ENCODE data around the gene CYBA. TPM values are rescaled to one million over a fixed set of nuclear protein-coding genes. Genes with fewer than 3 reads are reported as not detected.

The CYBA gene
- total and polyA plus RNA-seq, 2 of the 4 experiments (the other 2 are of a cell fraction), result 65.6 to 169 TPM

DNA sequence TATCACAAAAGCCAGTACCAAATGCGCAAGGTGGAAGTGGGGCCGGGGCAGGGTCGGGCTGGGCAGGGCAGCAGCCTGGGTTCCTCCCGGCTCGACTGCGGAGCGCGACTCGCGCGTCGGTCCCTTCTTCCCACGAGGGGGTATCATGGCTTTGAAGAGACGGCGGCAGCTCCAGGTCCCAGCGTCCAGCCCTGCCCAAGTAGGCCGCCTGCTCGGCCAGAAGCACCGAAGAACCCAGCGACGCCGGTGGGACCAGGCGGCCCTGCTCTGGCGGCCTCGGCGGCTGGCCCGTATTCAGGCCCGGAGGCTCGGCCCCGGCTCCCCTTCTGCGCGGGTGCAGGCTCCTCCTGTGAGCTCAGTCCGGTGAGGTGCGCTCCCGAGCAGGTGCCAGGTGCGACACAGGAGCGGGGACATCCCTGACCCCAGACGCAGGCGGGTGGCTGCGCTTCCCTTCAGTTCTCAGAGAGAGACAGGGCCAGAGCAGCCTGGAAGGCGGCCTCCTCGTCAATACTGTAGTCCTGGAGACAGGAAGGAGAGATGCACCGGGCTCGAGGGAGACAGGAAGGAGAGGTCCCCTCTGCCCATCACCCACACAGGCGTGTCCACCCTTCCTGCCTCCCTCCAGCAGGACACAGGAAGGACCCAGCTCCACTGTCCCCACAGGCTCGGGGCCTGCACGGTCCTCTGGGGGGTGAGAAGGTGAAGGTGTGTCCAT lies 46.4 kb upstream of the CYBA start (continued):
- no peak for TF ChIP-seq RAD21 (IDR thresholded peaks at IDR 0.05; ENCODE audit: low read length)

DNA sequence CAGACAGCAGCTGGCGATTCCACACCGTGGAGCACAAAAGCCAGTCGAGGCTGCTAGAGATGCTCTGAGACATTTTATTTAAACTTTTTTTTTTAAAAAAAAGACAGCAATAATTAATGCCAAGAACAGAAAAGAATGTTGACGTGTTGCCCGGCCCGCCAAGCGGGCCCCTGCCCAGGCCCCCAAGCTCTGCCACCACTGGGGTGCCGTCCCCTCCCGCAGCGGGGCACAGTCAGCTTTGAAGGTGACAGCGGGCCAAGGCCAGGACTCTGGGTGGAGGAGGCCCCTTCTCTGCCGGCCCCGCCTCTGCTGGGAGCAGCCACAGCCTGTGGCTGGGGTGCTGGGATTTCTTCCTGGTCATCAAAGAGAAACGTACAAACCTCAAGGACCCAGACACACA lies 45.6 kb upstream of the CYBA start:
- WGBS, 2 experiments (ENCODE audit: extremely low coverage in 2 of 2, insufficient read length in 1 of 2), result 100% methylated on average over 1 of the region's 14 CpGs; no CpG with 5 or more reads in 1 of the 2 experiments
- peaks cover 33% of the 10 kb centered on the region for H3K36me3 ChIP-seq (ENCODE audit: control insufficient read depth, insufficient read depth, low read length)
- dilution Hi-C loops (cut with HindIII; ENCODE audit: low sequenced_read_pairs, unreplicated experiment), result no loop called here

More for the DNA sequence above, 45.6 kb upstream of the CYBA start:
- no peak overlapping the region for H3K14ac ChIP-seq (replicated peaks; ENCODE audit: low read depth, low read length)
- no peak overlapping the region for H4K91ac ChIP-seq (ENCODE audit: insufficient read depth, low read depth, low read length)
- H3K27ac ChIP-seq (ENCODE audit: insufficient read depth, low read length), result no peak overlapping the region
- H3K9me3 ChIP-seq (ENCODE audit: control insufficient read depth, insufficient read depth, low read length), result no peaks in the 10 kb centered on the region
- H3K23ac ChIP-seq (ENCODE audit: low read depth, low read length), result no peak overlapping the region
- no peak for DNase-seq
- H4K5ac ChIP-seq (ENCODE audit: low read depth, low read length), result no peak overlapping the region
- no peak overlapping the region for H2BK20ac ChIP-seq (ENCODE audit: low read depth, low read length)
- no peak overlapping the region for H2BK120ac ChIP-seq (ENCODE audit: low read depth, low read length)
- H2AK5ac ChIP-seq (ENCODE audit: low read depth, low read length), result no peak overlapping the region
- H3K4ac ChIP-seq (ENCODE audit: low read depth, low read length), result no peak overlapping the region
- no peaks in the 10 kb centered on the region; the same call in 1 of the 2 replicates for H4K20me1 ChIP-seq (ENCODE audit: insufficient read depth, low read length)
- H2AK9ac ChIP-seq (replicated peaks; ENCODE audit: low read depth, low read length, poor library complexity), result no peak overlapping the region
- no peak overlapping the region for H4K8ac ChIP-seq (ENCODE audit: low read depth in 2 of 2, low read length in 2 of 2)
- H3K9ac ChIP-seq (ENCODE audit: low read depth, low read length), result no peak overlapping the region
- no peak overlapping the region for H2BK15ac ChIP-seq (ENCODE audit: low read depth, low read length)
- H3K18ac ChIP-seq (ENCODE audit: low read depth, low read length), result no peak overlapping the region
- in situ Hi-C loops (cut with MboI; ENCODE audit: low sequenced_read_pairs) (no loop called here), intact Hi-C loops (cut with micrococcal nuclease) (no loop called here)
- peaks cover 8% of the 10 kb centered on the region for H3K4me1 ChIP-seq (ENCODE audit: control insufficient read depth, insufficient read depth, low read length)
- no peak overlapping the region for H2AFZ ChIP-seq (replicated peaks; ENCODE audit: low read length, poor library complexity)
- TF ChIP-seq MAZ (IDR thresholded peaks at IDR 0.05; ENCODE audit: borderline replicate concordance, low read depth, low read length), result no peak
- no peak for TF ChIP-seq RFX5 (IDR thresholded peaks at IDR 0.05; ENCODE audit: low read depth, low read length)
- TF ChIP-seq CHD1 (IDR thresholded peaks at IDR 0.05; ENCODE audit: low read depth, low read length), result no peak
- no peak for TF ChIP-seq BHLHE40 (IDR thresholded peaks at IDR 0.05; ENCODE audit: low read depth, low read length)
- TF ChIP-seq SMC3 (IDR thresholded peaks at IDR 0.05; ENCODE audit: low read depth, low read length), result no peak
- TF ChIP-seq RCOR1 (IDR thresholded peaks at IDR 0.05; ENCODE audit: insufficient replicate concordance, low read length), result no peak
- TF ChIP-seq, protein P1, sequence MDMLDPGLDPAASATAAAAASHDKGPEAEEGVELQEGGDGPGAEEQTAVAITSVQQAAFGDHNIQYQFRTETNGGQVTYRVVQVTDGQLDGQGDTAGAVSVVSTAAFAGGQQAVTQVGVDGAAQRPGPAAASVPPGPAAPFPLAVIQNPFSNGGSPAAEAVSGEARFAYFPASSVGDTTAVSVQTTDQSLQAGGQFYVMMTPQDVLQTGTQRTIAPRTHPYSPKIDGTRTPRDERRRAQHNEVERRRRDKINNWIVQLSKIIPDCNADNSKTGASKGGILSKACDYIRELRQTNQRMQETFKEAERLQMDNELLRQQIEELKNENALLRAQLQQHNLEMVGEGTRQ (IDR thresholded peaks at IDR 0.05; ENCODE audit: low read depth, low read length), result no peak
- TF ChIP-seq CEBPB (IDR thresholded peaks at IDR 0.05; ENCODE audit: low read depth, low read length), result no peak
- TF ChIP-seq, protein P2, sequence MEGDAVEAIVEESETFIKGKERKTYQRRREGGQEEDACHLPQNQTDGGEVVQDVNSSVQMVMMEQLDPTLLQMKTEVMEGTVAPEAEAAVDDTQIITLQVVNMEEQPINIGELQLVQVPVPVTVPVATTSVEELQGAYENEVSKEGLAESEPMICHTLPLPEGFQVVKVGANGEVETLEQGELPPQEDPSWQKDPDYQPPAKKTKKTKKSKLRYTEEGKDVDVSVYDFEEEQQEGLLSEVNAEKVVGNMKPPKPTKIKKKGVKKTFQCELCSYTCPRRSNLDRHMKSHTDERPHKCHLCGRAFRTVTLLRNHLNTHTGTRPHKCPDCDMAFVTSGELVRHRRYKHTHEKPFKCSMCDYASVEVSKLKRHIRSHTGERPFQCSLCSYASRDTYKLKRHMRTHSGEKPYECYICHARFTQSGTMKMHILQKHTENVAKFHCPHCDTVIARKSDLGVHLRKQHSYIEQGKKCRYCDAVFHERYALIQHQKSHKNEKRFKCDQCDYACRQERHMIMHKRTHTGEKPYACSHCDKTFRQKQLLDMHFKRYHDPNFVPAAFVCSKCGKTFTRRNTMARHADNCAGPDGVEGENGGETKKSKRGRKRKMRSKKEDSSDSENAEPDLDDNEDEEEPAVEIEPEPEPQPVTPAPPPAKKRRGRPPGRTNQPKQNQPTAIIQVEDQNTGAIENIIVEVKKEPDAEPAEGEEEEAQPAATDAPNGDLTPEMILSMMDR (conservative IDR thresholded peaks at IDR 0.05; ENCODE audit: low read depth, low read length), result no peak
- no peak for TF ChIP-seq FOS (IDR thresholded peaks at IDR 0.05; ENCODE audit: low read depth, low read length)
- ChIA-PET POLR2A (ENCODE audit: unreplicated experiment) (no interaction called here), CTCF (no interaction called here)
- no peak overlapping the region for H3K4me3 ChIP-seq (ENCODE audit: insufficient read depth, low read depth, low read length)
- H3K9me1 ChIP-seq (ENCODE audit: insufficient read depth, low read length), result no peaks in the 10 kb centered on the region; the same call in none of the 2 replicates
- no peak overlapping the region for H2BK5ac ChIP-seq (ENCODE audit: low read depth, low read length, poor library complexity, severe bottlenecking)
- BruUV-seq (replicated peaks), result no TSS peak
- ATAC-seq (ENCODE audit: low read depth), result no peak
- H3K27me3 ChIP-seq (ENCODE audit: control insufficient read depth, insufficient read depth, low read length), result no peaks in the 10 kb centered on the region; the same call in 1 of the 2 replicates
- H3K4me2 ChIP-seq (ENCODE audit: low read depth, low read length), result no peak overlapping the region
- no peak overlapping the region for H3K56ac ChIP-seq (ENCODE audit: extremely low read depth, insufficient read depth, low read length)
- peaks cover 0 to 19% of the 10 kb centered on the region in 2 experiments; a peak in 2 of 4 replicates for H3K79me1 ChIP-seq (ENCODE audit: low read depth in 1 of 2, low read length in 2 of 2)

All from IMR-90 (cell line).